Astrocyte (in vitro differentiated cells and primary cell): Measurements from ENCODE around the gene SCYGR6.

ENCODE experiments used
- EZH2 ChIP-seq: IDR thresholded peaks from 2 replicates; pipeline ENCODE4 v1.6.1; 2012; ENCODE audit warnings: mild to moderate bottlenecking, low read length, inconsistent platforms; ENCODE audit not compliant: insufficient read depth
- TF ChIP-seq, protein P1 (sequence below): IDR thresholded peaks from 2 replicates; pipeline ENCODE4 v1.5.1; 2011; ENCODE audit warnings: low read depth, mild to moderate bottlenecking, inconsistent platforms, low read length, moderate library complexity; ENCODE audit not compliant: insufficient read depth

DNA sequence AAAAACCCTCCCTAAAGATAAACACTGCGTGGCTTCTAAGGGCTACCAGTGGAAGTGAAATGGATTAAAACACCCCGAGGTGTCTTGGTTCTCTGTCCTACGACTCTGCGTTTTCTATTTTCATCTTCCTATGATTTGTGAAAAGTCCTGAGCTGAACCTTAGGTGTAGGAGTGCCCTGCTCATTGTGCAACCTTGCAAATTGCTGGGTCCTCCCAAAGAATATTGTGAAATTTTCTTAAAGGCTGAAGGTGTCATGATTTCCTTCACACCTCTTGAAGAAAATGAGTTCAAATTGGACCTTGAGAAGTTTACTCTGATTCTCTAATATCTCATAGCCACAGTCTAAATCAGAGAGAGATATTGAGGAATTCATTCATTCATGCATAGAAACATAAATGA is 4.9 kb downstream of the SCYGR6 start:
- TF ChIP-seq, protein P1, sequence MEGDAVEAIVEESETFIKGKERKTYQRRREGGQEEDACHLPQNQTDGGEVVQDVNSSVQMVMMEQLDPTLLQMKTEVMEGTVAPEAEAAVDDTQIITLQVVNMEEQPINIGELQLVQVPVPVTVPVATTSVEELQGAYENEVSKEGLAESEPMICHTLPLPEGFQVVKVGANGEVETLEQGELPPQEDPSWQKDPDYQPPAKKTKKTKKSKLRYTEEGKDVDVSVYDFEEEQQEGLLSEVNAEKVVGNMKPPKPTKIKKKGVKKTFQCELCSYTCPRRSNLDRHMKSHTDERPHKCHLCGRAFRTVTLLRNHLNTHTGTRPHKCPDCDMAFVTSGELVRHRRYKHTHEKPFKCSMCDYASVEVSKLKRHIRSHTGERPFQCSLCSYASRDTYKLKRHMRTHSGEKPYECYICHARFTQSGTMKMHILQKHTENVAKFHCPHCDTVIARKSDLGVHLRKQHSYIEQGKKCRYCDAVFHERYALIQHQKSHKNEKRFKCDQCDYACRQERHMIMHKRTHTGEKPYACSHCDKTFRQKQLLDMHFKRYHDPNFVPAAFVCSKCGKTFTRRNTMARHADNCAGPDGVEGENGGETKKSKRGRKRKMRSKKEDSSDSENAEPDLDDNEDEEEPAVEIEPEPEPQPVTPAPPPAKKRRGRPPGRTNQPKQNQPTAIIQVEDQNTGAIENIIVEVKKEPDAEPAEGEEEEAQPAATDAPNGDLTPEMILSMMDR = no peak
- TF ChIP-seq EZH2 = no peak
